PC-9 (cell line): ENCODE measurements around the gene INKA2. TPM values are rescaled to one million over a fixed set of nuclear protein-coding genes. Genes with fewer than 3 reads are reported as not detected.
A peak's percentile ranks its signal among the peaks of the same experiment; 100 is the strongest.

ENCODE experiments used
- BruUV-seq: library from RNA; stranded (reverse); fragments of 400-500 nt; replicated peaks from 2 replicates; lab custom pipeline; 2021; lab: Mats Ljungman, UMichigan
- CTCF ChIA-PET: fragments of 300-600 bp; sonication (Branson Sonifier 250); formaldehyde crosslinking; loops from one replicate; lab custom pipeline; 2022; ENCODE audit warnings: antibody characterized with exemption; lab: Charles Lee
- POLR2A ChIA-PET: fragments of 300-600 bp; sonication (Branson Sonifier 250); formaldehyde crosslinking; loops from one replicate; lab custom pipeline; 2022; ENCODE audit warnings: antibody characterized with exemption; ENCODE audit not compliant: unreplicated experiment; lab: Charles Lee
- DNase-seq, 2 experiments: peaks; one replicate each; pipeline versions ENCODE4 v3.0.0 to v3.0.0-alpha.2; 2015 to 2022; ENCODE audit warnings: mixed read lengths in 1 of 2
- H2AFZ ChIP-seq: fragments of 200-600 bp; sonication (generic); 2 replicates; pipeline ENCODE4 v1.8.1; 2017; ENCODE audit warnings: antibody characterized with exemption
- H3F3A ChIP-seq: fragments of 200-600 bp; sonication (generic); 2 replicates; pipeline ENCODE4 v1.8.1; 2017; ENCODE audit warnings: antibody characterized with exemption, mild to moderate bottlenecking, low read depth; ENCODE audit not compliant: insufficient read depth
- H3K27ac ChIP-seq: fragments of 200-600 bp; sonication (generic); 2 replicates; pipeline ENCODE4 v1.6.1; 2016; ENCODE audit warnings: mixed run types
- H3K27me3 ChIP-seq: fragments of 200-600 bp; sonication (generic); 2 replicates; pipeline ENCODE4 v1.6.1; 2016; ENCODE audit warnings: low read depth, mixed run types; ENCODE audit not compliant: insufficient read depth
- H3K36me3 ChIP-seq: fragments of 200-600 bp; sonication (generic); 2 replicates; pipeline ENCODE4 v1.6.1; 2016; ENCODE audit warnings: low read depth, mixed run types
- H3K4me1 ChIP-seq: fragments of 200-600 bp; sonication (generic); replicated peaks from 2 replicates; pipeline ENCODE4 v1.6.1; 2016; ENCODE audit warnings: mixed run types; ENCODE audit not compliant: insufficient read depth
- H3K4me2 ChIP-seq: fragments of 200-600 bp; sonication (generic); 2 replicates; pipeline ENCODE4 v1.6.1; 2017; ENCODE audit warnings: mixed run types
- H3K4me3 ChIP-seq: fragments of 200-600 bp; sonication (generic); 2 replicates; pipeline ENCODE4 v1.6.1; 2016; ENCODE audit warnings: mixed run types
- H3K79me2 ChIP-seq: fragments of 200-600 bp; sonication (generic); 2 replicates; pipeline ENCODE4 v1.6.1; 2017; ENCODE audit warnings: low read depth, mixed run types
- H3K9me2 ChIP-seq: fragments of 200-600 bp; sonication (generic); 2 replicates; pipeline ENCODE4 v1.8.1; 2017; ENCODE audit warnings: mild to moderate bottlenecking; ENCODE audit not compliant: insufficient read depth
- H3K9me3 ChIP-seq: fragments of 200-600 bp; sonication (generic); 2 replicates; pipeline ENCODE4 v1.8.1; 2016; ENCODE audit warnings: low read depth; ENCODE audit not compliant: insufficient read depth
- H4K20me1 ChIP-seq: fragments of 200-600 bp; sonication (generic); 2 replicates; pipeline ENCODE4 v1.8.1; 2017; ENCODE audit not compliant: insufficient read depth
- CTCF ChIP-seq: fragments of 200-600 bp; sonication (generic); conservative IDR thresholded peaks from 2 replicates; pipeline ENCODE4 v1.6.1; 2017; ENCODE audit warnings: mixed run types, antibody characterized with exemption, mild to moderate bottlenecking, moderate library complexity
- EZH2 ChIP-seq: fragments of 200-600 bp; sonication (generic); IDR thresholded peaks from 2 replicates; pipeline ENCODE4 v1.8.0; 2017; ENCODE audit warnings: antibody characterized with exemption, low read depth
- intact Hi-C: fragments of 100-400 bp; cut with micrococcal nuclease; formaldehyde crosslinking; loops from one replicate; pipeline ENCODE4 v1.10.0; 2022; ENCODE audit not compliant: unreplicated experiment
- total RNA-seq: library from RNA; stranded (reverse); gene quantifications from 2 replicates; pipeline ENCODE4 v1.2.3, GENCODE V29; 2021

Gene INKA2
- total RNA-seq, 1 experiment from 2014 or later: 1.4 TPM

DNA sequence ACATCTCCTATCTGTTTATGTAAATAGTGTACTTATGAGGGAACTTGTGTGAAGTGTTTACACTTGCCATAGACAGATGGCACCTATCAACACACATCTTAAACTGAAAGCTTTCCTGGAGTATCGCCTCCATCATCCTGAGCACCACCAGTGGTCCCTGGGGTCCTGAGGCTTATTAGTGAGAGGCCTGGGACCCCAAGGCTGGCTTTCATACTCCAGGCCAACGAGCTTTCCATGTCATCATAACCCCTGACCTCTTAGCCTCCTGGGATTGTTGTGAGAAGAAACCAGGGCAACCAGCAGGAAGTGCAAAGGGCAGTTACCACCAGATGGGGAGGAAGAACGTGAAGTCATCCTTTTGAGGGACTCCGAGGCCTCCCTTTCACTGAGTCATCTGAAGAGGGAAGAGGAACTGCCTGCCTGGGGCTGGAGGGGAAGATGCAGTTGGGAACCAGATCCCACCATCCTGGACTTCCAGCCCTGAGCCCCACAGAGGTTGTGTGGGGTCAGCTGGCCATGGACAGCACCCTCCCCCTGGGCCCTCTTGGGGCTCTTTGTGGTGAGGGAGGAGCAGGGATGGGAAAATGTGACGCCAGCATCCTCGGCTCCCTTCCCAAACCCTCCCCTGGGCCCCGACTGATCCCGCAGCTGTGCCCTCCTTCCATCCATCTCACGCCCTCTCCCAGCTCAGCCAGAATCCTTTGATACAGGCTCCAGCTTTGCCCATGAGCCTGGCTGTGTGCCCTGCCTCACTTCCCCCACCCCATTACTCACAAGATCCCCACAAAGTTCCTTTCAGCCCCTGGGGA lies 5.8 kb downstream of the INKA2 start:
- Histone ChIP-seq H4K20me1 (0 out of 2 replicates have a peak, but pooled peaks cover 3% of the 10 kb centered on the region), H3K4me1 (peaks cover 7% of the 10 kb centered on the region), H3K9me2 (no peaks in the 10 kb centered on the region), H3K4me3 (no peak overlapping the region), H3K27ac (no peak overlapping the region), H3K27me3 (no peaks in the 10 kb centered on the region), H3K36me3 (no peaks in the 10 kb centered on the region), H3K4me2 (no peak overlapping the region), H3K79me2 (no peaks in the 10 kb centered on the region), H2AFZ (no peak overlapping the region), H3F3A (no peaks in the 10 kb centered on the region), H3K9me3 (no peaks in the 10 kb centered on the region)
- DNase-seq: peak in 1 of 2 experiments; percentile 65
- intact Hi-C loops: no loop called here
- BruUV-seq: no TSS peak
- ChIA-PET POLR2A (interaction anchor here (0.5 kb wide), 1 partner anchor 13 kb away, joined by 3 read pairs; no protein-coding TSS in a partner anchor), CTCF (no interaction called here)
- TF ChIP-seq EZH2: no peak
- no peak for TF ChIP-seq CTCF

GRCh38 chr1:111732718-111733117 lies 6.5 kb downstream of the INKA2 start:
- Histone ChIP-seq H3K4me2 (no peak overlapping the region), H2AFZ (no peak overlapping the region), H3K9me2 (no peaks in the 10 kb centered on the region), H3K36me3 (no peaks in the 10 kb centered on the region), H3K4me3 (no peak overlapping the region), H3K4me1 (peaks cover under 1% of the 10 kb centered on the region; the same call in 1 of the 2 replicates), H3K27me3 (no peaks in the 10 kb centered on the region), H3K79me2 (no peaks in the 10 kb centered on the region), H3F3A (no peaks in the 10 kb centered on the region), H3K9me3 (no peaks in the 10 kb centered on the region), H3K27ac (no peak overlapping the region), H4K20me1 (0 out of 2 replicates have a peak, but pooled peaks cover under 1% of the 10 kb centered on the region)
- BruUV-seq: no TSS peak
- intact Hi-C loops: no loop called here
- POLR2A ChIA-PET: interaction anchor here (0.5 kb wide), 1 partner anchor 12 kb away, joined by 3 read pairs; no protein-coding TSS in a partner anchor
- no peak for DNase-seq
- TF ChIP-seq CTCF: no peak
- TF ChIP-seq EZH2: no peak
- CTCF ChIA-PET: no interaction called here

DNA sequence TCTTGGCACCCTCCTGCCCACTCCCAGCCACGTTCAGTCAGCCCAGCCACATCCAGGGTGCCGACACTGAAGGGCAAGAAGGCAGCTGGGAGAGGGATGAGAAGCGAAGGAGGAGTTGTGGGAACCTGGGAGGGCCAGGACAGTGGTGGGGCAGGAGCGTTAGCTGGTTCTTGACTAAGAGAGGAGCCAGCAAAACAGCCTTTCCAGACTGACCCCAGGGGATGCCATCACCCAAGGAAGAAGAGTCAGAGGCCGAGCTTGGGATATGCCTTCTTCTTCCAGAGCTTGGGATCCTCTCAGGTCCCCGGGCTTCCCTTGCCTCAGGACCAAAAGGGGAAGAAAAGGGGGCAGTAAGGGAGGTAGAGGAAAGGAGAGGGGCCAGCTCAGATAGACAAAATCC lies 7.2 kb downstream of the INKA2 start:
- H3K9me3 ChIP-seq: no peaks in the 10 kb centered on the region
- H3K27ac ChIP-seq: no peak overlapping the region
- no peak overlapping the region for H3K4me2 ChIP-seq
- no peaks in the 10 kb centered on the region for H3K27me3 ChIP-seq
- H3K4me1 ChIP-seq: no peaks in the 10 kb centered on the region
- no peaks in the 10 kb centered on the region for H3F3A ChIP-seq
- no peaks in the 10 kb centered on the region for H3K79me2 ChIP-seq
- no peak overlapping the region for H3K4me3 ChIP-seq
- TF ChIP-seq CTCF (no peak), EZH2 (no peak)
- POLR2A ChIA-PET: no interaction called here
- DNase-seq: no peak
- H4K20me1 ChIP-seq: no peaks in the 10 kb centered on the region
- intact Hi-C loops: no loop called here
- no peaks in the 10 kb centered on the region for H3K36me3 ChIP-seq
- H2AFZ ChIP-seq: no peak overlapping the region
- no peaks in the 10 kb centered on the region for H3K9me2 ChIP-seq
- CTCF ChIA-PET: no interaction called here
- no TSS peak for BruUV-seq
